Measurements from ENCODE around the gene MAST2.

The MAST2 gene

DNA sequence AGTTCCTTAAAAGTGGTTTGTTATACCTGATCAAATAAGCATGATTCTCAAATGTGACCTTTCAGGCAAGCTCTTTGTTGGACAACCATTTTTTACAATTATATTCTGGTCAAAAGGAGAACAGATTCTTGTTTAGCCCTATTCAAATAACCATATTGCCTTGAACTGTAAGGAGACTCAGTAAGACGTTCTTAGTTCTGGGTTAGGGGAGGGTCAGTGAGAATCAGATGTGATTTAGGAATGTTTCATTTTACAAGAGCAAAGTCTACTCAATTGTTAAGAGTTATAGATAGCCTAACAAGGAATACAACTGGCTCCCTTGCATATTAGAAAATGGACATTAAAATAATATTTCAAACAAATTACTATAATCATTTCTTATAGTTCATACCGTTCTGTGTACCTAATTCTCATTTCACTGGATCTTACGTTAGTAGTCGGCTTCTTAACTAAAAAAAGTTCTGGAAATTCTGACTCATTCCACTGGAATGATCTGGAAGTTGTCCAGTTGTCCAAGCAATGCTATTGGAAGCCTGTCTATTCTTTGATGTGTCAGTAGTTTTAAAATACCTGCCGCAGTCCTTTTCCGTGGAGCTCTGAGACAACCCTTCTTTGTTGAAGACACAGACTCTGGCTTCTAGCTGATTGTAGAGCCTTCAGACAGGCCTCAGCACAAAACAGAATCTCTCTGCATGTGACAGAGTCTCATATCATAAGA, 88.8 kb downstream of the MAST2 start:
- Histone ChIP-seq H3K36me3 (ENCODE audit: control insufficient read depth, insufficient read depth, low read length) (peaks cover 3% of the 10 kb centered on the region), H3K9me3 (ENCODE audit: control insufficient read depth, low read length) (no peaks in the 10 kb centered on the region), H3K4me1 (ENCODE audit: control insufficient read depth, insufficient read depth, low read length, poor library complexity, severe bottlenecking) (peaks cover 16% of the 10 kb centered on the region), H3K27ac (ENCODE audit: low read depth, low read length, severe bottlenecking) (peak overlapping the region; percentile 95), H3K4me3 (ENCODE audit: extremely low read depth, insufficient read depth, low read length, poor library complexity, severe bottlenecking) (no peak overlapping the region)
- WGBS, 2 experiments (ENCODE audit: insufficient coverage in 2 of 2): 73 to 90% methylated on average over 3 to 5 of the region's 6 CpGs

GRCh38 chr1:45894331-45894730, 90.9 kb downstream of the MAST2 start:
- Histone ChIP-seq H3K4me3 (ENCODE audit: extremely low read depth, insufficient read depth, low read length, poor library complexity, severe bottlenecking) (no peak overlapping the region), H3K9me3 (ENCODE audit: control insufficient read depth, low read length) (no peaks in the 10 kb centered on the region), H3K4me1 (ENCODE audit: control insufficient read depth, insufficient read depth, low read length, poor library complexity, severe bottlenecking) (peaks cover 16% of the 10 kb centered on the region), H3K36me3 (ENCODE audit: control insufficient read depth, insufficient read depth, low read length) (no peaks in the 10 kb centered on the region), H3K27ac (ENCODE audit: low read depth, low read length, severe bottlenecking) (no peak overlapping the region)
- no CpG with 5 or more reads among the region's 4 CpGs for WGBS, 2 experiments (ENCODE audit: insufficient coverage in 2 of 2)

- no peaks in the 10 kb centered on the region for H3K36me3 ChIP-seq (ENCODE audit: control insufficient read depth, insufficient read depth, low read length)
- peaks cover 16% of the 10 kb centered on the region for H3K4me1 ChIP-seq (ENCODE audit: control insufficient read depth, insufficient read depth, low read length, poor library complexity, severe bottlenecking)
- H3K4me3 ChIP-seq (ENCODE audit: extremely low read depth, insufficient read depth, low read length, poor library complexity, severe bottlenecking): no peak overlapping the region
- H3K9me3 ChIP-seq (ENCODE audit: control insufficient read depth, low read length): no peaks in the 10 kb centered on the region
- H3K27ac ChIP-seq (ENCODE audit: low read depth, low read length, severe bottlenecking): no peak overlapping the region
These were observed 91.5 kb downstream of the MAST2 start for GRCh38 chr1:45894921-45895320.

- H3K4me1 ChIP-seq (ENCODE audit: control insufficient read depth, insufficient read depth, low read length, poor library complexity, severe bottlenecking): peaks cover 16% of the 10 kb centered on the region
- 83 to 100% methylated on average over 1 of the region's 2 CpGs for WGBS, 2 experiments (ENCODE audit: insufficient coverage in 2 of 2)
- H3K36me3 ChIP-seq (ENCODE audit: control insufficient read depth, insufficient read depth, low read length): no peaks in the 10 kb centered on the region
- no peak overlapping the region for H3K4me3 ChIP-seq (ENCODE audit: extremely low read depth, insufficient read depth, low read length, poor library complexity, severe bottlenecking)
- no peaks in the 10 kb centered on the region for H3K9me3 ChIP-seq (ENCODE audit: control insufficient read depth, low read length)
- H3K27ac ChIP-seq (ENCODE audit: low read depth, low read length, severe bottlenecking): no peak overlapping the region
These were observed 92.0 kb downstream of the MAST2 start for GRCh38 chr1:45895406-45895805.

DNA sequence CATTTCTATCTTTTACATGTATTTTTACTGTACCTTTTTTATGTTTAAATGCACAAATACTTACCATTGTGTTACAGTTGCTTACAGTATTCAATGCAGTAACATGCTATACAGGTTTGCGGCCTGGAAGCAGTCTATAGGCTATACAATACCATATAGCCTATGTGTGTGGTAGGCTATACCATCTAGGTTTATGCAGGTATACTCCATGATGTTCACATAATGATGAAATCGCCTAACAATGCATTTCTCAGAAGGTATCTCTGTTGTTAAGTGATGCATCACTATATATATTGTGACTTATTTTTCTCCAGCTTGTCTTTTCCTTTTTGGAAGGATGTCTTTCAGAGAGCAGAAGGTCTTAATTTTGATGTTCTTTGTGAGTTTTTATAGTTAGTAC, 103.5 kb downstream of the MAST2 start:
- Histone ChIP-seq H3K9me3 (ENCODE audit: control insufficient read depth, low read length) (peaks cover 5% of the 10 kb centered on the region), H3K36me3 (ENCODE audit: control insufficient read depth, insufficient read depth, low read length) (no peaks in the 10 kb centered on the region), H3K27ac (ENCODE audit: low read depth, low read length, severe bottlenecking) (no peak overlapping the region), H3K4me1 (ENCODE audit: control insufficient read depth, insufficient read depth, low read length, poor library complexity, severe bottlenecking) (peaks cover 4% of the 10 kb centered on the region), H3K4me3 (ENCODE audit: extremely low read depth, insufficient read depth, low read length, poor library complexity, severe bottlenecking) (no peak overlapping the region)
- no CpG with 5 or more reads among the region's 2 CpGs for WGBS, 2 experiments (ENCODE audit: insufficient coverage in 2 of 2)

- H3K27ac ChIP-seq (ENCODE audit: low read depth, low read length, severe bottlenecking): no peak overlapping the region
- WGBS, 2 experiments (ENCODE audit: insufficient coverage in 2 of 2): no CpG with 5 or more reads among the region's 3 CpGs
These were observed 105.3 kb downstream of the MAST2 start for GRCh38 chr1:45908611-45909140.

DNA sequence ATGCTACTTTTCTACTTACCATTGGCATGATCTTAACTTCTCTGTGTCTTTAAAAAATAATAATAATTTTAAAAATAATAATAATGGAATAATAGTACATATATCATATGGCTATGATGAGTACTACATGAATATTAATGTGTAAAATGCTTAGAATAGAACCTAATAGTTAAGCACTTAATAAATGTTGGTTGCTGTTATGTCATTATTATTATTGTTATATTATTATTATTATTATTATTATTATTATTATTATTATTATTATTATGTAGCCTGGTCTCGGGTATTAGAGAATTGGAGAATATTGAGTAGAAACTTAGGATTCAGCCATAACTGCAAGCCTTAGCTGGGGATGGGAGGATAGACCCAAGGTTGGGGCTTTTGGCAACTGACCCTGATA, 108.2 kb downstream of the MAST2 start:
- Histone ChIP-seq H3K36me3 (ENCODE audit: control insufficient read depth, insufficient read depth, low read length) (no peaks in the 10 kb centered on the region), H3K9me3 (ENCODE audit: control insufficient read depth, low read length) (no peaks in the 10 kb centered on the region), H3K4me3 (ENCODE audit: extremely low read depth, insufficient read depth, low read length, poor library complexity, severe bottlenecking) (no peak overlapping the region), H3K27ac (ENCODE audit: low read depth, low read length, severe bottlenecking) (no peak overlapping the region), H3K4me1 (ENCODE audit: control insufficient read depth, insufficient read depth, low read length, poor library complexity, severe bottlenecking) (peaks cover 26% of the 10 kb centered on the region)
- WGBS, 2 experiments (ENCODE audit: insufficient coverage in 2 of 2): 100% methylated on average over 1 of the region's 1 CpG; no CpG with 5 or more reads in 1 of the 2 experiments

More at GRCh38 chr1:45908611-45909140, 105.3 kb downstream of the MAST2 start:
- peaks cover 20% of the 10 kb centered on the region for H3K4me1 ChIP-seq (ENCODE audit: control insufficient read depth, insufficient read depth, low read length, poor library complexity, severe bottlenecking)
- H3K36me3 ChIP-seq (ENCODE audit: control insufficient read depth, insufficient read depth, low read length): no peaks in the 10 kb centered on the region
- no peaks in the 10 kb centered on the region for H3K9me3 ChIP-seq (ENCODE audit: control insufficient read depth, low read length)
- H3K4me3 ChIP-seq (ENCODE audit: extremely low read depth, insufficient read depth, low read length, poor library complexity, severe bottlenecking): no peak overlapping the region

- Histone ChIP-seq H3K4me3 (ENCODE audit: extremely low read depth, insufficient read depth, low read length, poor library complexity, severe bottlenecking) (no peak overlapping the region), H3K4me1 (ENCODE audit: control insufficient read depth, insufficient read depth, low read length, poor library complexity, severe bottlenecking) (peaks cover 26% of the 10 kb centered on the region), H3K9me3 (ENCODE audit: control insufficient read depth, low read length) (no peaks in the 10 kb centered on the region), H3K27ac (ENCODE audit: low read depth, low read length, severe bottlenecking) (peak overlapping the region; percentile 95), H3K36me3 (ENCODE audit: control insufficient read depth, insufficient read depth, low read length) (peaks cover 9% of the 10 kb centered on the region)
- 29 to 42% methylated on average over 3 of the region's 6 CpGs for WGBS, 2 experiments (ENCODE audit: insufficient coverage in 2 of 2)
These were observed 109.8 kb downstream of the MAST2 start for GRCh38 chr1:45913183-45913683.

GRCh38 chr1:45913731-45914501, 110.5 kb downstream of the MAST2 start:
- H3K27ac ChIP-seq (ENCODE audit: low read depth, low read length, severe bottlenecking): peak overlapping the region; percentile 95
- H3K4me3 ChIP-seq (ENCODE audit: extremely low read depth, insufficient read depth, low read length, poor library complexity, severe bottlenecking): no peak overlapping the region
- 74 to 86% methylated on average over 2 to 3 of the region's 4 CpGs for WGBS, 2 experiments (ENCODE audit: insufficient coverage in 2 of 2)
- H3K4me1 ChIP-seq (ENCODE audit: control insufficient read depth, insufficient read depth, low read length, poor library complexity, severe bottlenecking): peaks cover 26% of the 10 kb centered on the region
- no peaks in the 10 kb centered on the region for H3K9me3 ChIP-seq (ENCODE audit: control insufficient read depth, low read length)
- peaks cover 11% of the 10 kb centered on the region for H3K36me3 ChIP-seq (ENCODE audit: control insufficient read depth, insufficient read depth, low read length)

DNA sequence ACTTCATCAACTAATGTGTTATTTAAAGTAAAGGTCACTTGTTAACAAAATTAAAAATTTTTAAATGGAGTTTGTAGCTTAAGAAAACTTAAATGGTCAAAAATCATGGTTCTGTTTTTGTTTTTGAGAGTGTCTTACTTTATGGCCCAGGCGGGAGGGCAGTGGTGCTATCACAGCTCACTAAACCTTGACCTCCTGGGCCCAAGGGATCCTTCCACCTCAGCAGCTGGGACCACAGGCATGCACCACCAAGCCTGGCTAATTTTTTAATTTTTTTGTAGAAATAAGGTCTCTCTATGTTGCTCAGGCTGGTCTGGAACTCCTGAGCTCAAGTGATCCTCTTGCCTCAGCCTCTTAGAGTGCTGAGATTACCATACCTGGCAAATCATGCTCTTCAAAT, 111.4 kb downstream of the MAST2 start:
- Histone ChIP-seq H3K27ac (ENCODE audit: low read depth, low read length, severe bottlenecking) (no peak overlapping the region), H3K4me3 (ENCODE audit: extremely low read depth, insufficient read depth, low read length, poor library complexity, severe bottlenecking) (no peak overlapping the region), H3K36me3 (ENCODE audit: control insufficient read depth, insufficient read depth, low read length) (peaks cover 11% of the 10 kb centered on the region), H3K9me3 (ENCODE audit: control insufficient read depth, low read length) (no peaks in the 10 kb centered on the region), H3K4me1 (ENCODE audit: control insufficient read depth, insufficient read depth, low read length, poor library complexity, severe bottlenecking) (peaks cover 26% of the 10 kb centered on the region)
- WGBS, 2 experiments (ENCODE audit: insufficient coverage in 2 of 2): no CpG with 5 or more reads among the region's 1 CpG
